Measurements from ENCODE around the gene GNB1. TPM values are rescaled to one million over a fixed set of nuclear protein-coding genes. Genes with fewer than 3 reads are reported as not detected.
"Not testable (repeated sequence)": the region's sequence is repeated elsewhere in the genome, so short reads cannot be mapped to it uniquely, and the experiment has no call there.

The GNB1 gene
- total RNA-seq, 1 donor from 2014 or later: 280 TPM

DNA sequence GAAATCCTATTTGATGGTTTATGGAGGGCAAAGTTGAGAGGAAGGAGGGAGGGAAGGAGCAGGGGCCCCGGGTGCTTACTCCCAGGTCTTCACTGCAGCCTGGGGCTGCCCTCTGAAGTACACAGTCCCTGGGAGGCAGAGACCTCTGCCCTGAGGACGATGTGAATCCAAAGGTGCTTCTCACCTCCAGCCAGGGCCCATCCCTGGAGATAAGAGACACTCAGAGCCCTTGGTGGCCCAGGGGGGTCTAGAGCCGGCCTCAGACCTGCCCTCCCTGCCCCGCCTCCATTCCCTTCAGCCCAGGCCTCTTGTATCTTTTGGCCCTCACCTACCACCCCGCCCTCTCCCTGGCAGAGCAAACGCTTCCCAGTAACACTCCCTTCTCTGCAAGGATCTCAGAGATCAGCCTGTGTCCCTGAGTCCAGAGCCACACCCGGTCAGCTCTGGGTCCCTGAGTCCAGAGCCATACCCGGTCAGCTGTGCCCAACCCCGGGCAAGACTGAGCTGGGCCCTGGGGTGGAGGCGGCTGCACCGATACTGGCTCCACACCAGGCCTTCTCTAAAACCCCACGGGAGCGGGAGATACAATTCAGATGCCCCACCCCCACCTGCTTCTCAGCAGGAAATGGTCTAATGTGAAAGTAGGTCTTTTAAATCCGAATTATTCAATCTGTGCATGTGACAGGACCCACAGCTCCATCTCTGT is 3.6 kb upstream of the GNB1 start:
- intact Hi-C loops (cut with DNase I): no loop called here
- DNase-seq (ENCODE audit: low spot score): no peak
- ATAC-seq: peak; percentile 18

DNA sequence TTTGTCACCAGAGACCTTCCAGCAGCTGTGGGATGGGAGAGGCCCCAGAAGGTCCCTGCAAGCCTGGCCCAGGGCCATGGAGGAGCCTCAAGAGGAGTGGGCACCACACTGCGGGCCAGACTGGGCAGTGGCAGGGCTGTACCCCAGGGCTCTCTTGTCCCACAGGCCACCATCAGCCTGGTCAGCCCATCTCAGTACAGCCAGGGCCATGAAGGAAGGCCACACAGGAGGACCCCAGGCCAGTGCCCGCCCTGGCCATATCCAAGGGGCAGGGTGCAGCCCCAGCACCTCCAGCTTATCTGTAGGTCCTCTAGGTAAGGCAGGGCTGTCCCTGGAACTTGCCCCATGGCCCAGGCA is 3.1 kb upstream of the GNB1 start:
- ATAC-seq (no peak), DNase-seq (ENCODE audit: low spot score) (no peak)
- intact Hi-C loops (cut with DNase I): no loop called here

DNA sequence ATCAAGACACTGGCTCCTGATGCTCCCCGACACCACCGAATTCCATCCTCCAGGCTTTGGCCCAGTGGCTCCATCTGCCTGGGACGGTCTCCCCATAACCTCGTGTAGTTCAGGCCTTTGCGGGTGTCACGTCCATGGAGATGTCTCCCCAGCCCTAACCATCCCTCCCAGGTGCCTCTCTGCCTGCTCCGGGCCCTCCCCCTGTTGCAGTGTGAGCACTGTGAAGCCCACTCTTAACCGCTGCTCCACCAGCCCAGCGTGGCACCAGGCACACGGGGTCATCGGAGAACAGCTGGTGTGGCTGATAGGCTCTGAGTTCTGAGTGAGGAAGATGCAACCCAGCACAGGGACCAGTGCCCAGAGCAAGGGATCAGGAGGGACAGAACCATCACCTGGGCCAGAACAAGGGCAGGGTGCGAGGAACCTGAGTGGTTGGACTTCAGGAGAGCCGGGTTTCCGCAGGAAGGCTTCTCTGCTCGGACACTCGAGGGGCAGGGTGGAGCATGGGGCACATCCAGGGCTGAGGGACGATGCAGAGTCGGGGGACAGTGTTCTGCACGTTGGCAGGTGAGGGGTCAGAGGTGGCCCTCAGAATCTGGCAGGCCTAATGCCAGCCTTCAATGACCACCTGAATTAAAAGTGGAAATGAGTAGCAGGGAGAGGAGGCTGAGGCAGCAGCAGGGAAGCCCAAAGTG is 2.6 kb upstream of the GNB1 start:
- intact Hi-C loops (cut with DNase I): no loop called here

DNA sequence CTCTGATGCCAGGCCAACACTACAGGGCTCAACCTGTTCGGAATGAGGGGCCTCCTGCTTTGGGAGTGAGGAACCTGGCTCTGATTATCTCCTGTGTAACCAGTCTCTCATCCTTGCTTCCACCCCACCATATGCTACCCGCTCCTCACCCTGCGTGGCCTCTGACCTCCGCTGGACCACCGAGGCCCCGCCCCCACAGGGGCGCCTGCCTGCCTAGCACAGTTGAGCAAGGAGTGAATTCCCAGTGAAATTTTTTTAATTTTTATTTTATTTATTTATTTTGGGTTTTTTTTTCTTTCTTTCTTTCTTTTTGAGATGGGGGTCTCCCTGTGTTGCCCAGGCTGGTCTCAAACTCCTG is 1.9 kb upstream of the GNB1 start:
- no peak for ATAC-seq
- DNase-seq (ENCODE audit: low spot score): no peak
- intact Hi-C loops (cut with DNase I): no loop called here

More for the DNA sequence above, 2.6 kb upstream of the GNB1 start:
- no peak for DNase-seq (ENCODE audit: low spot score)
- ATAC-seq: no peak

DNA sequence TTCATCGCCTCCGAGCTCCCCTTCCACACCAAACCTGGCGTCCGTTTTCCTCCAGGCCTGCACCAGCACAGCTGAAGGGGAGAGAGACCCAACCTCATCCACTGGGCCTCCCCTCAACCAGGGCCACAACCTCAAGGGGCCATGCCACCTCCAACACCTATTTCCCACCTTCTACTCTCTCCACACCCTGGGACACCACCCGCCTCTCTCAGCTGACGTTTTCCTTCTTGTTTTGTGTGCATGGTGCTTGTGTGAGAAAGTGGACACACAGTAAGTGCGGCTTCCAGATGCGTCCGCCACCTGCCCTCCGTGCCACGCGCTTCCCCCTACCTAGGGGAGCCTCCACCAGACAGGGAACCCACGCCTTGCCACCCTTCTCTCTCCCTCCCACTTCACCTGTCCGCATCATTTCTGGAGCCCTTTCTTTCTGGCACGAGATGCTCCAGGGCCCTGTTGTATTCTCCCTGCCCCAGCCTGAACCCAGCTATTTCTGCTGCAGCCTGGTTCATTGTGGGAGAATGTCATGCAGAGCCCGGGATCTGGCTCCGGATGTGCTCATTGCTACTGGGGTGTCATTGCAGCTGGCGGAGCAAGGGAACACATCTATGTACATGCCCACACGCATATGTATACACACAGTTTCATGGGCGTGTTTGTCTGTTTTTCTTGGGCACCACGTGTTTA is 1.3 kb upstream of the GNB1 start:
- DNase-seq (ENCODE audit: low spot score): no peak
- ATAC-seq: peak; percentile 1
- intact Hi-C loops (cut with DNase I): no loop called here

DNA sequence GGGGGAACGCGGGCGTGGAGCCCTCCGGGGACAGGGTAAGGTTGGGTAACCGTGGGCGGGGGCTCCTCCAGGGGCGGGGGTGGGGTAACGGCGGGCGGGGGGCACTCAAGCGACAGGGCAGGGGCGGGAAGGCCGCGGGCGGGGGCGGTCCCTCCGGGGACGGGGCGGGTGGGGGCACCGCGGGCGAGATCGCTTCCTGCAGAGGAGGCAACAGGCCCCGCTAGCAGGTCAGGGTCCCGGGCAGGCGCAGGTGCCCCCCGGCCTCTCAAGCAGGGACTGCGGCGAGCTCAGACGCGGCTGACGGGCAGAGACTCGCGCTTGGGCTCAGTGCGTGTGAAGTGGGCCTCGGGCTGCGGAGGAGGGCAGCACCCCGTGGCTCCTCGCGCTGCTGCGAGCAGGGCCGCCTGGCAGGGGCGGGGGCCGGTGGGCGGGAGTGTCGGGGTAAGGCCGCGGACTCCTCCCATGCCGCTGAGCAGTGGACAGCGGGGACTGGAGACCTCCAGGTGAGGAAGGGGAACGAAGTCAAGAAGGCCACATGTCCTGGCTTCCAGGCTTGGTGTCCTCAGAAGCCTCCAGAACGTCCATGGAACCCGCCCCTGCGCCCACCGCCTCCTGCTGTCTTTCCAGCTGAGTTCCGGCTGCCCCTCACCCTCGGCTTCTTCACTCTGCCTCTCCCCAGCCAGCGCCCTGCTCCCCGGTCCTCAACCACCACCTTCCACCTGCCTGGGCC is 627 bp upstream of the GNB1 start:
- ATAC-seq (peak; percentile 72), DNase-seq (ENCODE audit: low spot score) (peak; percentile 86)
- intact Hi-C loops (cut with DNase I): no loop called here

DNA sequence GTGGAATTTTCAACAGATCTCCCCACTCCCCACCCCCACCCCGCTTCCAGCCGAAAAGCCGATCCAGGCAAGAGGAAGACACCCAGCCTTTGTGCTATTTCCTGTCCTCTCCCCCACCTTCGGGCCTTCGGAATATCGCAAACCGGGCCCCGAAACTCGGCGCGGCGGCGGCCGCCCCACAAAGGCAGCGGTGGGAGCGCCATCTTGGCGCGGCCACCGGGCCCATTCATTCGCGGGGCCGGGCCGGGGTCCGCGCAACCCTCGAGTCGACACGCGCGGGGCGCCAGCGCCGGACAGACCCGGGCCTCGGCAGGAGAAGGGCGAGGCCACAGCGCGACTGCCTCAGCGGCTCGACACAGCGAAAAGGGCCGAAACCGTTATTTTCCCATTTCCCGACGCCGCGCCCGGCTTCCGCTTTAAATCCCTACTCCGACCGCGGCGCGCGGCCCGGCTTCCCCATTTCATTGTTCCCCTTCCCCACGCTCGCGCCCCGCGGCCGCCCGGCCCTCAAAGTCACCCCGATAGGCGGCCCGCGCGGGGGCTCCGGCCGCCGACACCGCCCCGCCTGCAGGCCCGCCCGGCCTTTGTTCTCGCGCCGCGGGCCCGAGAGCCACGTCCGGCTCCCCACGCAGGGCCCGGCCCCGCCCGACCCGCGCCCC is 911 bp downstream of the GNB1 start:
- DNase-seq (ENCODE audit: low spot score) (peak; percentile 82), ATAC-seq (no peak)
- intact Hi-C loops (cut with DNase I): loop anchor here (10.0 kb wide), 1 partner anchor 105 kb away; no protein-coding TSS in a partner anchor

DNA sequence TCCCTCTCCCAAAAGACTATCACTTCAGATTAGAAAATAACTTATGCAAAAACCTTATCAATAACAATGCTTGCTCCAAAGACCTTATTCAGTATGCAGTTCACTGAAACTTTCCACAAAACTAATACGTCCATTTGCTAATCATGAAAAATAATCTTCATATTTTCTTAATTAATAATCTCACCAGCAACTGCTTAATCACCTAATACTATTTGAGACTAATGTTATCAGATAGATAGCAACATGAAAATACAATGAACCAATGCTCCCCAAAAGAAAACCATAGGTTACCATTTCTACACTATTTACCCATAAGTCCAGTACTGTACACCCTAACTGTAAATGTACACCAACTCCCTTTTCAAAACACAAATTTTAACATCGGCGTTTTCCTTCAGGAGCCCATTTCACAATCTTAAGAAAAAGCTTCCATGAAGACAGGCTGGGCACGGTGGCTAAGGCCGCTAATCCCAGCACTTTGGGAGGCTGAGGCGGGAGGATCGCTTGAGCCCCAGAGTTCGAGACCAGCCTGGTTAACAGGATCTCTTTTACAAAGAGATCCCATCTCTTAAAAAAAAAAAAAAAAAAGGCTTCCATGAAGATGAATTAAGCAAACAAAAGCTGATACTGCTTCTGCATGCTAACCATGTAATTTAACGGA is 1.7 kb downstream of the GNB1 start:
- intact Hi-C loops (cut with DNase I): loop anchor here (10.0 kb wide), 1 partner anchor 104 kb away; no protein-coding TSS in a partner anchor
- ATAC-seq (no peak), DNase-seq (ENCODE audit: low spot score) (no peak)

DNA sequence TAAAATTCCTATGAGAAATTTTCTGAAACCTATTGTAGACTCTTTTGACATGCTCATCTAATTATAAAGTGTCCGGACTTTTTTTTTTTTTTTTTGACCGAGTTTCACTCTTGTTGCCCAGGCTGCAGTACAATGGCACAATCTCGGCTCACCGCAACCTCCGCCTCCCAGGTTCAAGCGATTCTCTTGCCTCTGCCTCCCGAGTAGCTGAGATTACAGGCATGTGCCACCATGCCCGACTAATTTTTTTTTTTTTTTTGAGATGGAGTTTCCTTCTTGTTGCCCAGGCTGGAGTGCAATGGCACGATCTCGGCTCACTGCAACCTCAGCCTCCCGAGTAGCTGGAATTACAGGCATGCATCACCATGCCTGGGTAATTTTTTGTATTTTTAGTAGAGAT is 7.0 kb downstream of the GNB1 start:
- intact Hi-C loops (cut with DNase I): loop anchor here (10.0 kb wide), 1 partner anchor 99 kb away; no protein-coding TSS in a partner anchor
- DNase-seq (ENCODE audit: low spot score); ATAC-seq: not testable (repeated sequence)

DNA sequence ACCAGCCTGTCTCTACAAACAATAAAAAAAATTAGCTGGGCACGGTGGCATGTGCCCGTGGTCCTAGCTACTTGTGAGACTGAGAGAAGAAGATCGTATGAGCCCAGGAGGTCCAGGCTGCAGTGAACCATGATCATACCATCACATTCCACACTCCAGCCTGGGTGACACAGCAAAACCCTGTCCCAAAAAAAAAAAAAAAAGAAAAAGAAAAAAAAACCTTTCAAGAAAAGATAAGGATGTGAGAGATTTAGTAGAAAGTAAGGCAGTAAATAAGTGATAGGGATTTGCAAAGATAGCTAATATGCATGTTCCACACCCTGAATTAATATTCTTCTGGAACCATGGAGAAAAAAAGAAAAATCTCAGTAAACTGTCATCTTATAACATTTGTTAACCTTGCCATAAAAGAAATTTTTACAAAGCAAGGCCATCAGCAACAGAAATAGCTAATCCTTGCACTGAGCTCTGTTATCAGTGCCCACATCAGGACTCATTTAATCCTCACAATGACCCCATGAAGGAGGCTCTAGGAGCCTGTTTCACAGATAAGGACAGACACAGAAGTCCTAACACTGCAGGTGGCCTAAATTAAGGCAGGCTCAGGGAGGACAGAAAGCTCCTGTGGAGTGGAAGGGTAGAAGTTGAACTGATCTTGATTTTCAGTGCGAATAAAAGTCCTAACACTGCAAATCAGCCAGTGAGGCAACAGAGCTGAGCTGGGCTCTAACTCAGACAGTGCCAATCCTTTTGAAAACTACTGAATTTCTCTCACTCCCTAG is 7.6 kb downstream of the GNB1 start:
- DNase-seq (ENCODE audit: low spot score): no peak
- ATAC-seq: no peak

DNA sequence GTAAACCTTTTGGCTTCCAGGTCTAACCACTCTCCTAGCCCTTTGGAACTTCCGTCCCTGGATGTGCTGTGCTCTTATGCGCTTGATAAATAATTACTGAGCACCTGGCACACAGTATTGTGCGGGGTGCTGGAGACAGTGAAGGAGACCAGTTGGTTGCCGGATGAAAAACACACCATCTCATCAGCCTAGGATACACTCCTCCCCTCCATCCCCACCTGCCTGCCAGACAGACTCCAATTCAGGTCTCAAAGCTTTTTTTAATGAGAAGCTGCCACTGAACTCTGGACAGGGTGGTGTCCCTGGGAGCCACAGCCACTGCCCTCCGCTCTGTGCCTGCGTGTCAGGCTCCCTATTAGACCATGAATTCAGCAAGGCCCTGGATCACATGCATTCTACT is 9.2 kb downstream of the GNB1 start:
- intact Hi-C loops (cut with DNase I): loop anchor here (10.0 kb wide), 1 partner anchor 97 kb away; no protein-coding TSS in a partner anchor
- no peak for DNase-seq (ENCODE audit: low spot score)
- ATAC-seq: no peak

More for the DNA sequence above, 7.6 kb downstream of the GNB1 start:
- intact Hi-C loops (cut with DNase I): loop anchor here (10.0 kb wide), 1 partner anchor 98 kb away; no protein-coding TSS in a partner anchor

DNA sequence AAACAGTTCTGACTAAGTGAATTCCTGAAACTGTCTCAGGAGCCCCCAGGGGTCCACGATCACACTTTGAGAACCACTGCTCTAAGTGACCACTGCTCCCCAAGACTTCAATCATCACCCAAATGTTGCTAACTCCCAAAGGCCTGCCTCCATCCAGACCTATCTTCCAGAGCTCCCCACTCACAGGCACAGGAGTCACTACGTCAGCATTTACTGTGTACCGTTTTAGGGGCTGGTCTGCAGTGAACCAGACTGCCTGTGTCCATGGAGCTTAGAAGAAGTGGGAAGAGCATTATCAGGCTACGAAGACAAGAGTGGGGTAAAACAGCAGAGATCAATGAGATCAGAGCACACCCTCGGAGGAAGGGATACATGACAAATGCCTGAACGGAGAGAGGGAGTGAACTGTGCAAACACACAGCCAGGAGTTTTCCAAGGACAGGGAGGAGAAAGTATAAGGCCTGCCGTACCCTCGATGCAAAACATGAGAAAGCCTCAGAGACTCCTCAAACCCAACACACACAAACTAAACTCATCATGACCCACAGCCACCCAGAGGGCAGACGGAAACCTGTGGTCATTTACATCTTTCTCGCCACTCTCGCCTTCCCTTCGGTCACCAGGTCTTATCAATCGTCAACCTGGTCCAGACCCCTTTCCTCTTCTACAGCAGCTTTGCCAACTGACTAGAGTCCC is 10.1 kb downstream of the GNB1 start:
- DNase-seq (ENCODE audit: low spot score): no peak
- ATAC-seq: no peak
- intact Hi-C loops (cut with DNase I): loop anchor here (10.0 kb wide), 1 partner anchor 96 kb away; no protein-coding TSS in a partner anchor

DNA sequence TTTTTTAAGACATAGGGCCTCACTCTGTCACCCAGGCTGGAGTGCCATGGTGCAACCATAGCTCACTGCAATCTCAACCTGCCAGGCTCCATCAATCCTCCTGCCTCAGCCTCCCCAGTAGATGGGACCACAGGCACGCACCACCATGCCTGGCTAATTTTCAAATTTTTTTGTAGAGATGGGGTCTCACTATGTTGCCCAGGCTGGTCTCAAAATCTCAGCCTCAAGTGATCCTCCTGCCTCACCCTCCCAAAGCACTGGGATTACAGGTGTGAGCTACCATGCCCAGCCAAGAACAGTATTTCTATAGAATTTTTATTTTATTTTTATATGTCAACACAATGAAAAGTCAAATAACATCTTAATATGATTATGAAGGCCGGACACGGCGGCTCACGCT is 10.9 kb downstream of the GNB1 start:
- ATAC-seq: no peak
- intact Hi-C loops (cut with DNase I): loop anchor here (10.0 kb wide), 1 partner anchor 95 kb away; no protein-coding TSS in a partner anchor
- DNase-seq (ENCODE audit: low spot score): no peak

DNA sequence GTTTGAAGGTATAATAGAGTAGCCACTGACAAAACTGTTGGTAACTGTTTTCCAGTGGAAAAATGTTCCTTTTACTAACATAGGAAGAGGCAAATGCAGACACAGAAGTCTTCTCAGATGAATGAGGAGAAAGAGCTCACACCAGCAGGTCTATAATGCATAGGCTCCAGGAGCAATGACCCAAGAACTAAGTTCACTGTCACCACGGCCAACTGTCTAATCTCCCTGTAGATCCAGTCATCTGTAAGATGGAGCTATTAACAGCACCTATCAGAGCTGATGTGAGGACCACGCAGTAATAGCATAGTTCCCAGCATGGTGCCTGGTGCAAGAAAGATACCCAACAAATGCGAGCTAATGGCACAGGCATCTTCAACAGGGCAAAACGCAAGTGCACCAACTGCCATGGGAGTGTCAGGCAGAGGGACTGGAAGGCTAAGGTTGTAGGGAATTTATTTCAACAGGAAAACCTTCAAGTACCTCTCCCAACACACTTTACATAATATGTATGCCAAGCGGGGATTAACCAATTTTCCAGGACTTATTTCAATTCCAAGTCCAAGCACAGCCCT is 12.9 kb downstream of the GNB1 start:
- ATAC-seq (no peak), DNase-seq (ENCODE audit: low spot score) (no peak)
- intact Hi-C loops (cut with DNase I): no loop called here

DNA sequence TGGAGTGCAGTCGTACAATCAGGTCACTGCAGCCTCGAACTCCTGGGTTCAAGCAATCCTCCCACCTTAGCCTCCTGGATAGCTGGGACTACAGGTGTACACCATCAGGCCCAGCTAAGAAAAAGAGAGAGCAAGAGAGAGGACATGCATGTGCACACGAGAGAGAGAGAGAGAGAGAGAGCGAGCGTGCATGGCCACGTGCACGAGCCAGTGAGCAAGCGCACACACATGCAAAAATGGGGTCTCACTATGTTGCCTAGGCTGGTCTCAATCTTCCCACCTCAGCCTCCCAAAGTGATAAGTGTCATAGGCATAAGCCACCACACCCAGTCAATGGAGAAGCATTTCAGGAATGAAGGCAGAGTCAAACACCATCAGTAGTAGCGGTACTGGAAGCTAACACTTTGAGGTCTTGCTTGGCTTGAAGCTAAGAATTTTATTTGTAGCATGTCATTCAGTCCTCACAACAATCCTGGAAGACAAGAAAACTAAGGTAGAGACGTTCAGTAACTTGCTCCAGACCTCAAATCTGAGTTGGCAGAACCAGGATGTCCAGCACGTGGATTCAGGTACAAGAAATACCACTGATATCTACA is 14.5 kb downstream of the GNB1 start:
- intact Hi-C loops (cut with DNase I): no loop called here
- ATAC-seq (no peak), DNase-seq (ENCODE audit: low spot score) (no peak)

DNA sequence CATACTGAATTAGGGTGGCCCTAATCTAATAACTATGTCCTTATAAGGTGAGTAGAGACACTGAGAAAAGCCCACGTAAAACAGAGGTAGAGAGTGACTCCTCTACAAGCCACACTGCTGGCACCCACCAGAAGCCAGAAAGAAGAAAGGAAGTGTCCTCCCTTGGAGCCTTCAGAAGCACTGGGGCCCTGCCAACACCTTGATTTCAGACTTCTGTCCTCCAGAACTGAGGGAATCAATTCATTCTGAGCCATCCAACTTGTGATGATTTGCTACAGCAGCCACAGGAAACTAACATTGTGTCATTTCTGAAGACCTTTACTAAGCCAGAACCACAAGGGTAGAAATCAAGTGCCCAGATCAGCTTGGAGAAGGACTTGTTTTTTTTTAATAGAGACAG is 15.0 kb downstream of the GNB1 start:
- intact Hi-C loops (cut with DNase I): no loop called here
- no peak for DNase-seq (ENCODE audit: low spot score)
- ATAC-seq: no peak
